ENCODE measurements around the gene LRP1B. TPM values are rescaled to one million over a fixed set of nuclear protein-coding genes. Genes with fewer than 3 reads are reported as not detected.

Gene LRP1B
- total RNA-seq, 2 experiments from 2014 or later, result not detected

GRCh38 chr2:140869107-140869506, 1261.7 kb downstream of the LRP1B start:
- no peak for ATAC-seq
- peaks cover 20% of the 10 kb centered on the region for H3K9me3 Mint-ChIP-seq (ENCODE audit: low read depth)
- ChIA-PET CTCF (no interaction called here), POLR2A (no interaction called here)
- no peak overlapping the region for H3K27ac Mint-ChIP-seq
- H3K4me1 Mint-ChIP-seq, result no peaks in the 10 kb centered on the region
- intact Hi-C loops (cut with DNase I, micrococcal nuclease), result no loop called here
- no peaks in the 10 kb centered on the region for H3K27me3 Mint-ChIP-seq
- H3K4me3 Mint-ChIP-seq, result no peak overlapping the region
- H3K36me3 Mint-ChIP-seq (ENCODE audit: low read depth), result no peaks in the 10 kb centered on the region
- no peak for DNase-seq

- CTCF ChIA-PET, result no interaction called here
- intact Hi-C loops (cut with DNase I, micrococcal nuclease), result no loop called here
- H3K4me1 Mint-ChIP-seq, result no peaks in the 10 kb centered on the region
- no peak for ATAC-seq
- no peak for DNase-seq
- POLR2A ChIA-PET, result no interaction called here
- no peaks in the 10 kb centered on the region for H3K27me3 Mint-ChIP-seq
- no peak overlapping the region for H3K4me3 Mint-ChIP-seq
- no peaks in the 10 kb centered on the region for H3K36me3 Mint-ChIP-seq (ENCODE audit: low read depth)
- no peak overlapping the region for H3K27ac Mint-ChIP-seq
- peaks cover 18% of the 10 kb centered on the region for H3K9me3 Mint-ChIP-seq (ENCODE audit: low read depth)
These were observed 1265.0 kb downstream of the LRP1B start for GRCh38 chr2:140865837-140866236.

- ChIA-PET POLR2A (no interaction called here), CTCF (interaction anchor here (0.7 to 1.1 kb wide), 2 partner anchors 9 to 10 kb away, joined by 3 read pairs; no protein-coding TSS in a partner anchor)
- Mint-ChIP-seq H3K27ac (no peak overlapping the region), H3K9me3 (ENCODE audit: low read depth) (peaks cover 12% of the 10 kb centered on the region), H3K36me3 (ENCODE audit: low read depth) (no peaks in the 10 kb centered on the region), H3K4me1 (no peaks in the 10 kb centered on the region), H3K27me3 (no peaks in the 10 kb centered on the region), H3K4me3 (no peak overlapping the region)
- intact Hi-C loops (cut with DNase I, micrococcal nuclease), result no loop called here
- DNase-seq, result no peak
- ATAC-seq, result no peak
These were observed 1267.1 kb downstream of the LRP1B start for GRCh38 chr2:140863713-140864112.

GRCh38 chr2:140862181-140862580, 1268.6 kb downstream of the LRP1B start:
- Mint-ChIP-seq H3K4me1 (no peaks in the 10 kb centered on the region), H3K27ac (no peak overlapping the region), H3K36me3 (ENCODE audit: low read depth) (no peaks in the 10 kb centered on the region), H3K4me3 (no peak overlapping the region), H3K9me3 (ENCODE audit: low read depth) (peaks cover 9% of the 10 kb centered on the region), H3K27me3 (no peaks in the 10 kb centered on the region)
- DNase-seq (no peak), ATAC-seq (no peak)
- POLR2A ChIA-PET, result no interaction called here
- intact Hi-C loops (cut with DNase I, micrococcal nuclease), result no loop called here
- CTCF ChIA-PET, result interaction anchor here (0.7 kb wide), 1 partner anchor 476 kb away, joined by 3 read pairs; no protein-coding TSS in a partner anchor

- ATAC-seq (no peak), DNase-seq (no peak)
- H3K4me3 Mint-ChIP-seq, result no peak overlapping the region
- intact Hi-C loops (cut with DNase I, micrococcal nuclease), result no loop called here
- CTCF ChIA-PET, result no interaction called here
- POLR2A ChIA-PET, result no interaction called here
- H3K36me3 Mint-ChIP-seq (ENCODE audit: low read depth), result no peaks in the 10 kb centered on the region
- no peaks in the 10 kb centered on the region for H3K4me1 Mint-ChIP-seq
- no peaks in the 10 kb centered on the region for H3K27me3 Mint-ChIP-seq
- peaks cover 6% of the 10 kb centered on the region for H3K9me3 Mint-ChIP-seq (ENCODE audit: low read depth)
- H3K27ac Mint-ChIP-seq, result no peak overlapping the region
These were observed 1269.2 kb downstream of the LRP1B start for GRCh38 chr2:140861666-140862065.

GRCh38 chr2:140855471-140855870, 1275.3 kb downstream of the LRP1B start:
- H3K4me1 Mint-ChIP-seq, result no peaks in the 10 kb centered on the region
- intact Hi-C loops (cut with DNase I, micrococcal nuclease), result no loop called here
- POLR2A ChIA-PET, result no interaction called here
- no peak overlapping the region for H3K27ac Mint-ChIP-seq
- no peak for DNase-seq
- no peaks in the 10 kb centered on the region for H3K27me3 Mint-ChIP-seq
- peaks cover 5% of the 10 kb centered on the region for H3K9me3 Mint-ChIP-seq (ENCODE audit: low read depth)
- CTCF ChIA-PET, result no interaction called here
- no peak for ATAC-seq
- H3K4me3 Mint-ChIP-seq, result no peak overlapping the region
- H3K36me3 Mint-ChIP-seq (ENCODE audit: low read depth), result no peaks in the 10 kb centered on the region

- ChIA-PET POLR2A (no interaction called here), CTCF (no interaction called here)
- Mint-ChIP-seq H3K36me3 (ENCODE audit: low read depth) (no peaks in the 10 kb centered on the region), H3K4me1 (no peaks in the 10 kb centered on the region), H3K27me3 (no peaks in the 10 kb centered on the region), H3K4me3 (no peak overlapping the region), H3K27ac (no peak overlapping the region), H3K9me3 (ENCODE audit: low read depth) (peaks cover 12% of the 10 kb centered on the region)
- ATAC-seq, result no peak
- no peak for DNase-seq
- intact Hi-C loops (cut with DNase I, micrococcal nuclease), result no loop called here
These were observed 1279.4 kb downstream of the LRP1B start for GRCh38 chr2:140851258-140851981.

- Mint-ChIP-seq H3K9me3 (ENCODE audit: low read depth) (peaks cover 8% of the 10 kb centered on the region), H3K27ac (no peak overlapping the region), H3K4me1 (no peaks in the 10 kb centered on the region), H3K27me3 (no peaks in the 10 kb centered on the region), H3K36me3 (ENCODE audit: low read depth) (no peaks in the 10 kb centered on the region), H3K4me3 (no peak overlapping the region)
- ChIA-PET CTCF (no interaction called here), POLR2A (no interaction called here)
- no peak for DNase-seq
- ATAC-seq, result no peak
- intact Hi-C loops (cut with DNase I, micrococcal nuclease), result no loop called here
These were observed 1287.6 kb downstream of the LRP1B start for GRCh38 chr2:140843186-140843585.

GRCh38 chr2:140842110-140842509, 1288.7 kb downstream of the LRP1B start:
- Mint-ChIP-seq H3K9me3 (ENCODE audit: low read depth) (peaks cover 8% of the 10 kb centered on the region), H3K27me3 (no peaks in the 10 kb centered on the region), H3K27ac (no peak overlapping the region), H3K4me3 (no peak overlapping the region), H3K36me3 (ENCODE audit: low read depth) (no peaks in the 10 kb centered on the region), H3K4me1 (no peaks in the 10 kb centered on the region)
- DNase-seq, result no peak
- POLR2A ChIA-PET, result no interaction called here
- intact Hi-C loops (cut with DNase I, micrococcal nuclease), result no loop called here
- CTCF ChIA-PET, result no interaction called here
- ATAC-seq, result no peak

- Mint-ChIP-seq H3K36me3 (ENCODE audit: low read depth) (no peaks in the 10 kb centered on the region), H3K27me3 (no peaks in the 10 kb centered on the region), H3K27ac (no peak overlapping the region), H3K4me3 (no peak overlapping the region), H3K9me3 (ENCODE audit: low read depth) (peaks cover 6% of the 10 kb centered on the region), H3K4me1 (no peaks in the 10 kb centered on the region)
- ATAC-seq (no peak), DNase-seq (no peak)
- ChIA-PET POLR2A (interaction anchor here (0.7 kb wide), 1 partner anchor 1342 kb away, joined by 5 read pairs; no protein-coding TSS in a partner anchor), CTCF (no interaction called here)
- intact Hi-C loops (cut with DNase I, micrococcal nuclease), result no loop called here
These were observed 1289.7 kb downstream of the LRP1B start for GRCh38 chr2:140841141-140841540.

GRCh38 chr2:140836826-140837225, 1294.0 kb downstream of the LRP1B start:
- DNase-seq, result no peak
- Mint-ChIP-seq H3K4me1 (no peaks in the 10 kb centered on the region), H3K27ac (no peak overlapping the region), H3K4me3 (no peak overlapping the region), H3K36me3 (ENCODE audit: low read depth) (no peaks in the 10 kb centered on the region), H3K9me3 (ENCODE audit: low read depth) (peaks cover 7% of the 10 kb centered on the region), H3K27me3 (no peaks in the 10 kb centered on the region)
- ChIA-PET POLR2A (no interaction called here), CTCF (no interaction called here)
- intact Hi-C loops (cut with DNase I, micrococcal nuclease), result no loop called here
- no peak for ATAC-seq

- CTCF ChIA-PET, result no interaction called here
- POLR2A ChIA-PET, result no interaction called here
- no peak for ATAC-seq
These were observed 1295.7 kb downstream of the LRP1B start for GRCh38 chr2:140835079-140835478.

GRCh38 chr2:140814141-140814540, 1316.7 kb downstream of the LRP1B start:
- ATAC-seq, result no peak
- Mint-ChIP-seq H3K4me3 (no peak overlapping the region), H3K9me3 (ENCODE audit: low read depth) (peaks cover 9% of the 10 kb centered on the region), H3K36me3 (ENCODE audit: low read depth) (no peaks in the 10 kb centered on the region), H3K27ac (no peak overlapping the region), H3K4me1 (no peaks in the 10 kb centered on the region), H3K27me3 (no peaks in the 10 kb centered on the region)
- no peak for DNase-seq
- ChIA-PET POLR2A (no interaction called here), CTCF (no interaction called here)
- intact Hi-C loops (cut with DNase I, micrococcal nuclease), result no loop called here

More at GRCh38 chr2:140835079-140835478, 1295.7 kb downstream of the LRP1B start:
- H3K36me3 Mint-ChIP-seq (ENCODE audit: low read depth), result no peaks in the 10 kb centered on the region
- H3K4me1 Mint-ChIP-seq, result no peaks in the 10 kb centered on the region
- H3K4me3 Mint-ChIP-seq, result no peak overlapping the region
- no peak overlapping the region for H3K27ac Mint-ChIP-seq
- no peak for DNase-seq
- H3K9me3 Mint-ChIP-seq (ENCODE audit: low read depth), result peaks cover 12% of the 10 kb centered on the region
- no peaks in the 10 kb centered on the region for H3K27me3 Mint-ChIP-seq
- intact Hi-C loops (cut with DNase I, micrococcal nuclease), result no loop called here
